Measurements from ENCODE around the gene POLRMT. TPM values are rescaled to one million over a fixed set of nuclear protein-coding genes. Genes with fewer than 3 reads are reported as not detected.

The POLRMT gene
- total RNA-seq, 4 donors from 2014 or later = 28.2 to 73.5 (median 51.5) TPM

GRCh38 chr19:583968-584239 lies 49.4 kb downstream of the POLRMT start:
- 70 to 73% methylated on average over 5 of the region's 5 CpGs for WGBS, 2 donors
- H3K27me3 ChIP-seq = peaks cover 0 to 31% of the 10 kb centered on the region in 2 donors

DNA sequence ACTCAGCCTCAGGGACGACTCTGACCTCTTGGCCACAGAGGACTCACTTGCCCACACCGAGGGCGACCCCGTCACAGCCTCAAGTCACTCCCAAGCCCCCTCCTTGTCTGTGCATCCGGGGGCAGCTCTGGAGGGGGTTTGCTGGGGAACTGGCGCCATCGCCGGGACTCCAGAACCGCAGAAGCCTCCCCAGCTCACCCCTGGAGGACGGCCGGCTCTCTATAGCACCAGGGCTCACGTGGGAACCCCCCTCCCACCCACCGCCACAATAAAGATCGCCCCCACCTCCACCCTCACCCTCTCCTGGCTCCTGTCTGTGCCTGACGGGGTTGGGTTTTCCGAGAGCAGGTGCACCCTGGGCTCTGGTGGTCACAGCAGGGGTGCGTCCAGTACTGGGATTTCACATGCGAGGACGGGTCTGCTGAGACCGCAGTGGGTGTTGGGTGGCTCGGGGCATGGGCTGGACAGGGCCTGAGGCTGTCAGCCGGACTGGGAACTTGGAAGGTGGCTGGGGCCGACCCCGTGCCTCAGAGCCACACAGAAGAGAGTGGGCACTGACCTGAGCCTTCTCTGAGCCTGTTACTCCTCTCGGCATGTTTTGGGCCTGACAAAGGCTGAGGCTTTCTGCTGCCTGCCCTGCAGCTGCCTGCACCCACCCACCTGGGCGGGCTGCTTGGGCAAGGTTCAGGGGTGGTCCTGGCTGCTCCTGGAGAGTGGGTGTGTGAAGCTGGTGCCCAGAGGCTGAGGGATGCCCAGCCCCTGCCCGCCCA lies 50.0 kb downstream of the POLRMT start:
- no peak for DNase-seq (ENCODE audit: low spot score in 2 of 2)
- no peak for TF ChIP-seq EP300 (IDR thresholded peaks at IDR 0.05)
- Histone ChIP-seq H3K9me3 (no peaks in the 10 kb centered on the region), H3K36me3 (peaks cover 0 to 53% (median 18%) of the 10 kb centered on the region in 3 donors), H3K27ac (no peak overlapping the region), H3K4me3 (no peak overlapping the region), H3K27me3 (peaks cover 0 to 26% of the 10 kb centered on the region in 2 donors), H3K4me1 (peaks cover 0 to 26% (median 3%) of the 10 kb centered on the region in 4 donors)
- WGBS, 2 donors = 79 to 83% methylated on average over 15 to 27 of the region's 27 CpGs

More at GRCh38 chr19:583968-584239, 49.4 kb downstream of the POLRMT start:
- Histone ChIP-seq H3K4me3 (no peak overlapping the region), H3K9me3 (no peaks in the 10 kb centered on the region), H3K4me1 (peaks cover 0 to 32% (median 4%) of the 10 kb centered on the region in 4 donors), H3K36me3 (peaks cover 0 to 49% (median 18%) of the 10 kb centered on the region in 3 donors), H3K27ac (no peak overlapping the region)
- TF ChIP-seq EP300 (IDR thresholded peaks at IDR 0.05) (no peak), POLR2A (IDR thresholded peaks at IDR 0.05) (no peak), CTCF (IDR thresholded peaks at IDR 0.05) (no peak)
- no peak for DNase-seq (ENCODE audit: low spot score in 2 of 2)

DNA sequence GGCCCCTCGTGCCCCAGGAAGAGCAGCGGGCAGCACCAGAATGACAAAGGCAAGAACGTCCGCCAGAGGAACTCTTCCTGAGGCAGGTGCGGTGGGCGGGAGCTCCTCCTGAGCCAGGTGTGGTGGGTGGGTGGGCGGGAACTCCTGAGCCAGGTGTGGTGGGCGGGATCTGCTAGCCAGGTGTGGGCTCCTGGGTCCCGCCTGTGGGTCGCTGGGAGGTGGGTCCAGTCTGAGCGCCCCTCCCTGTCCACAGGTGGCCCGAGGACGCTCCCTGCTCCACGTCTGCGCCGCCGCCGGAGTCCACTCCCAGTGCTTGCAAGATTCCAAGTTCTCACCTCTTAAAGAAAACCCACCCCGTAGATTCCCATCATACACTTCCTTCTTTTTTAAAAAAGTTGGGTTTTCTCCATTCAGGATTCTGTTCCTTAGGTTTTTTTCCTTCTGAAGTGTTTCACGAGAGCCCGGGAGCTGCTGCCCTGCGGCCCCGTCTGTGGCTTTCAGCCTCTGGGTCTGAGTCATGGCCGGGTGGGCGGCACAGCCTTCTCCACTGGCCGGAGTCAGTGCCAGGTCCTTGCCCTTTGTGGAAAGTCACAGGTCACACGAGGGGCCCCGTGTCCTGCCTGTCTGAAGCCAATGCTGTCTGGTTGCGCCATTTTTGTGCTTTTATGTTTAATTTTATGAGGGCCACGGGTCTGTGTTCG lies 50.7 kb downstream of the POLRMT start:
- Histone ChIP-seq H3K9me3 (no peaks in the 10 kb centered on the region), H3K27ac (no peak overlapping the region), H3K4me1 (peaks cover 0 to 20% (median 0%) of the 10 kb centered on the region in 4 donors), H3K4me3 (no peak overlapping the region), H3K36me3 (peaks cover 4 to 60% (median 18%) of the 10 kb centered on the region in 3 donors), H3K27me3 (peaks cover 0 to 19% of the 10 kb centered on the region in 2 donors)
- DNase-seq (ENCODE audit: low spot score in 2 of 2) = no peak
- WGBS, 2 donors = 77 to 79% methylated on average over 30 of the region's 31 CpGs
- no peak for TF ChIP-seq CTCF (IDR thresholded peaks at IDR 0.05)
- TF ChIP-seq EP300 (IDR thresholded peaks at IDR 0.05) = no peak
- TF ChIP-seq POLR2A (IDR thresholded peaks at IDR 0.05) = no peak

DNA sequence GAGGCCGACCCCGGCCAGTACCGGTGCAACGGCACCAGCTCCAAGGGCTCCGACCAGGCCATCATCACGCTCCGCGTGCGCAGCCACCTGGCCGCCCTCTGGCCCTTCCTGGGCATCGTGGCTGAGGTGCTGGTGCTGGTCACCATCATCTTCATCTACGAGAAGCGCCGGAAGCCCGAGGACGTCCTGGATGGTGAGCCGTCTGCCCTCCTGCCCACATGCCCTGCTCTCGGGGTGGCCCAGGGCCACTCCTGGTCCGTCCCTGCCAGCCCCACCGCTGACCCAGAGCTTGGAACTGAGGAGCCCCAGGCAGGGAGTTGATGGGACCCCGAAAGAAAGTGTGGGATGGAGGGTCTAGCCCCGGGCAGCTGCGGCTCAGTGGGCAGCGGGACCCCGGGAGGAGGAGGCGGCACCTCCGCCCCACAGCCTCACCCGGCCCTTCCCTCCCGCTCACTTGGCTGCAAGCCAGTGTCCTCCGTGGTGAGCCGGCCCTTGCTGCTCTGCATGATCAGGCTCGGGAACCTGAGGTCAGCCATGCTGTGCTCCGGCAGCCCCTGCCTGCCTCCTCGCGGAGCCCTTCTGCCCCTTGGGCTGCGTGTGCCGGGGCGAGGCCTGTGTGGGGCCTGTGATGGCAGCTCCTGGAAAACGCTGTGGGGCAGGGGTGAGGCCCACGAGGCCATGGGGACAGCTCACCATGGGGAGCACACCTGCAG lies 51.8 kb downstream of the POLRMT start:
- DNase-seq (ENCODE audit: low spot score in 2 of 2) = no peak
- peaks cover 0 to 9% of the 10 kb centered on the region in 2 donors for H3K27me3 ChIP-seq
- H3K9me3 ChIP-seq = no peaks in the 10 kb centered on the region
- TF ChIP-seq POLR2A (IDR thresholded peaks at IDR 0.05) = no peak
- H3K36me3 ChIP-seq = peaks cover 4 to 65% (median 18%) of the 10 kb centered on the region in 3 donors
- H3K4me1 ChIP-seq = peaks cover 0 to 30% (median 1%) of the 10 kb centered on the region in 4 donors
- WGBS, 2 donors = 79 to 83% methylated on average over 24 to 33 of the region's 40 CpGs
- no peak overlapping the region for H3K4me3 ChIP-seq
- no peak overlapping the region for H3K27ac ChIP-seq

GRCh38 chr19:580274-580835 lies 53.0 kb downstream of the POLRMT start:
- DNase-seq (ENCODE audit: low spot score in 2 of 2) = no peak
- H3K4me3 ChIP-seq = no peak overlapping the region
- no peak for TF ChIP-seq CTCF (IDR thresholded peaks at IDR 0.05)
- TF ChIP-seq POLR2A (IDR thresholded peaks at IDR 0.05) = no peak
- no peak for TF ChIP-seq EP300 (IDR thresholded peaks at IDR 0.05)
- H3K9me3 ChIP-seq = no peaks in the 10 kb centered on the region
- H3K27me3 ChIP-seq = peaks cover 0 to 5% of the 10 kb centered on the region in 2 donors
- H3K27ac ChIP-seq = no peak overlapping the region
- 85 to 86% methylated on average over 14 to 21 of the region's 22 CpGs for WGBS, 2 donors
- peaks cover 0 to 42% (median 12%) of the 10 kb centered on the region in 4 donors for H3K4me1 ChIP-seq
- peaks cover 4 to 65% (median 18%) of the 10 kb centered on the region in 3 donors for H3K36me3 ChIP-seq
